Femur (tissue), 1 donor: ENCODE results near the gene URAD.
"Not testable (repeated sequence)": the region's sequence is repeated elsewhere in the genome, so short reads cannot be mapped to it uniquely, and the experiment has no call there.

Experiments
- DNase-seq: peaks from one replicate; pipeline ENCODE4 v3.0.0-alpha.2; 2017

Gene URAD

GRCh38 chr13:27969866-27970229 lies 18.6 kb downstream of the URAD start:
- no peak for DNase-seq

- DNase-seq = no peak
Observed at GRCh38 chr13:27969082-27969865, 19.2 kb downstream of the URAD start, which contains the start of gene CDX2. TSS of gene CDX2 (minus strand) at chr13:27969315. CDS start at chr13:27969006, 309 bp downstream.

DNA sequence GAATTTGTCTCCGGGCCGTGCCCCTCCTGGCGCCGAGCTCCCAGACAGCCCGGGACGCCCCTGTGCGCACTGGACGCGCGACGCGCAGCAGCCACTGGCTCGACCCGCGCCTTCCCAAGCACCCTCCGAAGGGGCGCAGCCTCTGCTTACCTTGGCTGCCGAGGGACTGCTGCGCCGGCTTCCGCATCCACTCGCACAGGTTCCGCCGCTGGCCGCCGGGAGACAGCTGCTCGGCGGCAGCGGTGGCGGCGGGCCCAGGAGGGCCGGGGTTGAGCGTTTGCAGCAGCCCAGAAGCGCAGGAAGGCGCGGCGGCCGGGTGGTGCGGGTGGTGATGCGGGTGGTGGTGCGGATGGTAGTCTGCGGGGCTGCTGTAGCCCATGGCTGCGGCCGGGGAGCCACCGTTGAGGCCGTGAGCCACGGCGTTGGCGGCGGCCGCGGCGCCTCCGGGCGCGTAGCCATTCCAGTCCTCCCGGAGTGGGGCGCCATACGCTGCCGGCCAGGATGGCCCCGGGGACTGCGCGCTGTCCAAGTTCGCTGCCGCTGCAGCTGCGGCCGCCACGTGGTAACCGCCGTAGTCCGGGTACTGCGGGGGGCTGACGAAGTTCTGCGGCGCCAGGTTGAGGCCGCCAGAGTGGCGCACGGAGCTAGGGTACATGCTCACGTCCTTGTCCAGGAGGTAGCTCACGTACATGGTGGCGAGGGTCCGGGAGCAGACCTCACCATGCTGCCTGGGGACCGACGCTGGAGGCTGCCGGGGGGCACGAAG lies 20.0 kb downstream of the URAD start:
- DNase-seq = no peak

GRCh38 chr13:27967736-27968315 lies 20.7 kb downstream of the URAD start:
- no peak for DNase-seq

DNA sequence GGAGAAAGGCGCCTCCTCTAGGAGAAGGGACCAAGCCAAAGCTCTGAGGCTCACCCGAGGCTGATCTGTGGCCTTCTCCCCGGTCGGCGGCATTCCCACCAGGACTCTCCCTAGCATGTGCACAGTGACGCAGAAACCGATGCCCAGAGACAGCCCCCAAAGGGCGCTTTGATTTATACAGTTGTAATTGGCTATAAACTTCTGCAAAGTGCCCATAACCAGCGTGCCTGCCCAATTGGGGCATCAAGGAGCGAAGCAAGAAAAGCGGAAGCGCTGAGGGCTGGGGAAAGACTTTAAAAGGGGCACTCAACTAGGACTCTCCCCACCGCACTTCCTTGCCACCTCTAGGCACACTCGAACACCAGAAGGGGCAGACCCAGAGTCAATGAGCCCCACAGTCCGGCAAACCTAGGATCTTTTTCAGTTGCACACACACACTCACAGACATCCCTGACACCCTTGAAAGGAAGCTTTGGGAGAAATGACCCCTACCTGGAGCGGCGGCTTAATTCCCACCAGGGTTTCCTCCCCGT lies 21.2 kb downstream of the URAD start:
- no peak for DNase-seq

DNA sequence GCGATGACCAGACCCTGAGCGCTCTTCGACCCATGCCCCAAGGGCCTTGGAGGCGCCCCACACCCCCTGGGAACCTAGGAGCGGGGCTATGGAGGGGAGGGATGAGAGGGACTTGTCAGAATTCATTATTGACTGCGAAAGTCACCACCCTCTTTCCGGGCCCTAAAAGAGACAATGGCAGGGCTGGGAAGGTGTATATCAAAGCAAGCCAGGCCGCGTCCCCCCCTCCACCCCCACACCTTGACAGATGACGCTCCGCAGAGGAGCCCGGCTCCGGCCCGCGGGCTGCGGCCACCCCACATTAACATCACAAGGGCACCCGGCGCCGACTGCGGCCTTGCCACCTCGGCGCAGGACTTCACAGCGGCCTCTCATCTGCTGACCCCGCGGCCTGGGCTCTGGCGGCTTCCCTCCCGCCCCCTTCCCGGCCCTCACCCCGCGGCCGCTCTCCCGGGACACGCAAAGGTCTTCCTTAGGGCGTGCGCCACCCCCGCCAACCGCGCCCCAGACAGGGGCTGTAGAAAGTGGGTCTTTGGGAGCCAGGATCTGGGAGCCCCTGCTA lies 21.8 kb downstream of the URAD start:
- DNase-seq = no peak

- no peak for DNase-seq
Observed at GRCh38 chr13:27965740-27966640, 22.5 kb downstream of the URAD start.

DNA sequence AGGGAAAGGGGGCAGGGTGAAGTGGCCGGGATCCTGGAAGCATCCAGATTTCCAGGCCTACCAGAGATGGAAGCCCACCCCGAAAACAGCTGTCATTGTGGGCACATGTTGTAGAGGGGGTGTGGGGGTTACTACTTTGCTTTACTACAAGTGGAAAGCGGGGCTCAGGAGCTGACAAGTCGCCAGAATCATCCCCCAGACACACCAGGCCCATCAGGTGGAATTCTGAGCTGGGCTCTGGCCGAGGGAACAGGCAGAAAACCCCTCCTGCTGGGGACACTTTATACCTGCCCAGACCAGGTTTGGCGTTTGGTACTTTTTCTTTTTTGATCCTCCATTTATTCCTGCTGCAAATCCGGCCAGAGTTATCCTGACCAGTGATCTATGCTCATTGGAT lies 23.2 kb downstream of the URAD start:
- no peak for DNase-seq

- DNase-seq = no peak
Observed at GRCh38 chr13:27964741-27965323, 23.7 kb downstream of the URAD start.

- DNase-seq = not testable (repeated sequence)
Observed at GRCh38 chr13:27964206-27964605, 24.3 kb downstream of the URAD start.

- DNase-seq = no peak
Observed at GRCh38 chr13:27963491-27963890, 25.0 kb downstream of the URAD start.

- DNase-seq = no peak
Observed at GRCh38 chr13:27962982-27963381, 25.5 kb downstream of the URAD start.

DNA sequence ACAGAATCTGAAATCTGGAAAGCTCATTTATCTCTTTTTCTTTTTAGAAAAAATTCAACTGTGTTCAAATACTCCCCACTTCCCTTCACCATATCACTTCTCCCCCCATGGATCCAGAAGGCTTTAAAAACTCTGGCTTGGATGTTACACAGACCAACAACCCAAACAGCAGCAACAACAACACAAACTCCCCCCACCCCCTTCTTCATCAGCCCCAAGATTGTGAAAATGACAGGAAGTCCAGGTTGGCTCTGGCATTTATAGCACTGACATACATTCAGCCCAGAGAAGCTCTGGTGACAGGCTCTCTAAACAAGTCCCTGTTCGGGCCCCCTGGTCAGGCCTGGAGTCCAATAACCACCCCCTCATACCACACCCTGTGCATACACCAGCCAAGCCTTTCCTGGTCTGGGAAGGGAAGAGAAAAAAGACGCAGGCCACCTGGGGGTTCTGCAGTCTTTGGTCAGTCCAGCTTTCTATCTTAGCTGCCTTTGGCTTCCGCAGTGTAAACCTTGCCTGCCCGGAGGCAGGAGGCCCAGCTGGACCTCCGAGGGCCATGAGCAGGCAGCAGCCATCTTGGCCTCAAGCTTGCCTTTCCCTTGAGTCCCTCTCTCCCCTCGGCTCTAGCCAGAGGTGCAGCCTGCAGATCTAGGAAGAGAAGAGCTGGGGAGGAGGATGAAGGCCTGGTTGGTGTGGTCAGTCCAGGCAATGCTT lies 26.2 kb downstream of the URAD start:
- no peak for DNase-seq

- no peak for DNase-seq
Observed at GRCh38 chr13:27961227-27962085, 27.0 kb downstream of the URAD start.

GRCh38 chr13:27960362-27961226 lies 27.9 kb downstream of the URAD start:
- no peak for DNase-seq

DNA sequence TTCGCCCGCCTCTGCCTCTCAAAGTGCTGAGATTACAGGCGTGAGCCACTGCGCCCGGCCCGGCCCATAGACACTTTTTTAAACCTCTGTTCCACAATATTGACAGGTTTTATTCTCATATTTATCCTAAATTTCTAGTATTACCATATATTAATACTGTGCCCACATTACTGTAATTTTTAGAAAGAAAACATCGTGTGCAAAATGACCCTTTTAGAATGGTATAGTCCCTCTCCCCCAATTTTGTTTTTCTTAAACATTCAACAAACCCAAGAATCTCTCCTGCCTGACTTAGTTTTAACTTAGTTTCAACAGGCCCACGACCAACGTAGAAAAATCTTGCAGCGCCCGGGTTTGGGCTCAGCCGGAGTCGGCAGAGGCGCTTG lies 28.5 kb downstream of the URAD start:
- no peak for DNase-seq

- no peak for DNase-seq
Observed at GRCh38 chr13:27956576-27957300, 31.8 kb downstream of the URAD start.

- no peak for DNase-seq
Observed at GRCh38 chr13:27955014-27955591, 33.4 kb downstream of the URAD start.
